ENCODE results near the gene RBM19.
"Not testable (repeated sequence)": the region's sequence is repeated elsewhere in the genome, so short reads cannot be mapped to it uniquely, and the experiment has no call there.

Gene RBM19, protein sequence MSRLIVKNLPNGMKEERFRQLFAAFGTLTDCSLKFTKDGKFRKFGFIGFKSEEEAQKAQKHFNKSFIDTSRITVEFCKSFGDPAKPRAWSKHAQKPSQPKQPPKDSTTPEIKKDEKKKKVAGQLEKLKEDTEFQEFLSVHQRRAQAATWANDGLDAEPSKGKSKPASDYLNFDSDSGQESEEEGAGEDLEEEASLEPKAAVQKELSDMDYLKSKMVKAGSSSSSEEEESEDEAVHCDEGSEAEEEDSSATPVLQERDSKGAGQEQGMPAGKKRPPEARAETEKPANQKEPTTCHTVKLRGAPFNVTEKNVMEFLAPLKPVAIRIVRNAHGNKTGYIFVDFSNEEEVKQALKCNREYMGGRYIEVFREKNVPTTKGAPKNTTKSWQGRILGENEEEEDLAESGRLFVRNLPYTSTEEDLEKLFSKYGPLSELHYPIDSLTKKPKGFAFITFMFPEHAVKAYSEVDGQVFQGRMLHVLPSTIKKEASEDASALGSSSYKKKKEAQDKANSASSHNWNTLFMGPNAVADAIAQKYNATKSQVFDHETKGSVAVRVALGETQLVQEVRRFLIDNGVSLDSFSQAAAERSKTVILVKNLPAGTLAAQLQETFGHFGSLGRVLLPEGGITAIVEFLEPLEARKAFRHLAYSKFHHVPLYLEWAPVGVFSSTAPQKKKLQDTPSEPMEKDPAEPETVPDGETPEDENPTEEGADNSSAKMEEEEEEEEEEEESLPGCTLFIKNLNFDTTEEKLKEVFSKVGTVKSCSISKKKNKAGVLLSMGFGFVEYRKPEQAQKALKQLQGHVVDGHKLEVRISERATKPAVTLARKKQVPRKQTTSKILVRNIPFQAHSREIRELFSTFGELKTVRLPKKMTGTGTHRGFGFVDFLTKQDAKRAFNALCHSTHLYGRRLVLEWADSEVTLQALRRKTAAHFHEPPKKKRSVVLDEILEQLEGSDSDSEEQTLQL

DNA sequence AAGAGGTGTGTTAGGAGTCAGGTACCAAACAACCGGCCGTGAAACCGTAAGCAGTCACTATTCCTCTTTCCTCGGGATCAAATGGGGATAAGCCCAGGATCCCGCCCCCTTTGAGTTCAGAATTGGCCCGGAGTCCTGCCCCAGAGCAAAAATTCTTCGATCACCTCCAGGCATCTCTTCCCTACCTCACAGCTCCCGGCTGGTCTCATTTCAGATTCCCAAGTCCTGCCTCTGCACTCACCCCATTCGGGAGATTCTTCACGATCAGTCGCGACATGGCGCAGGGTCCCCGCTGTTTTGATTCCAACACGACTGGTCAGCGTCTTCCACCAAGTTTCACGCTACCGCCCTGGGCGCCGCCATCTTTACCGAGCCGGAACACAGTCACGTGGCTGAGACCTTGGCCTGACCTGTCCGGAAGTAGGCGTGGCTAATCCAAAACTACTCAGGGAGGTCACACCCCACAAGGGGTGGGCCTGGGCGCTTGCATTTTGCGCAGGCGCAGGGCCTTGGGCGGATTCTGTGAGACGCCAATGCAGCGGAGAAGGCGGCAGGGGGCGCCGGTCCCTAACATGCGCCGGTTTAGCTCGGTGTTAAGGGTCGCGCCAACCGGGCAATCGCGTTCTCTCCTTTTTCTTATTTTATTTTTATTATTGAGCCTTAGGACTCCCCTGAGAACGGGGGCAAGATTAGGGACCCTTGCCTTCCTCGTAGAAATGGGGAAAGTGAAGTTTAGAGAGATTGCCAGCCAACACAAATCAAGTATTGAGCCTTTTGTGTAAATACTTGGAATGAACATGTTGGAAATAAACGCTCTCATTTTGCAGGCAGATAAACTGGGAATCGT, at the start of gene RBM19:
TSS of gene RBM19 (minus strand) at position 375 of the 847 bp plus-strand sequence. CDS start at position 277, 98 bp downstream.
- H3K36me3 Mint-ChIP-seq = peaks cover 8% of the 10 kb centered on the region
- peaks cover 55% of the 10 kb centered on the region for H3K4me1 Mint-ChIP-seq (ENCODE audit: low read depth)
- H3K9me3 Mint-ChIP-seq (ENCODE audit: low read depth) = no peaks in the 10 kb centered on the region
- H3K27ac Mint-ChIP-seq = peak within 1 kb of the TSS; percentile 98
- H3K27me3 Mint-ChIP-seq = no peaks in the 10 kb centered on the region
- peak within 1 kb of the TSS; percentile 99 for H3K4me3 Mint-ChIP-seq

DNA sequence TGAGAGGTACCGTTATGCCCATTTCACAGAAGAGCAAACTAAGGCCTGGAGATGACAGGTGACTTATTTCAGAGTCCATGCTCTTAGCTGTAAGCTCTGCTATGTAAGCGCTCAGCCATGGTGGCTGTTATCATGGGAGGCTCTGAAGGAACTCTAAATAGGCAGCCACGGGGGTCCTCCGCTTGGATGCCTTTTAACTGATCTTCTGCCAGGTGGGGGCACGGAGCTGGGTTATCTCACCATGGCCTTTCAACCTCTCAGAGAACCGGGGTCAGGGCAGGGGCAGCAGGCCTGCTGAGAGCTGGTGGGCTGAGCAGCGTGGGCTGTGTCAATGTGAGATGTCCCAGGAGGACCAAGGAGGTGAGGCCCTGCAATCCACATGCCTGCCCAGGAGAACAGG, 49.7 kb upstream of the RBM19 start:
- Mint-ChIP-seq H3K27me3 (no peaks in the 10 kb centered on the region), H3K36me3 (no peaks in the 10 kb centered on the region), H3K4me1 (ENCODE audit: low read depth) (no peaks in the 10 kb centered on the region), H3K4me3 (no peak overlapping the region), H3K27ac (no peak overlapping the region), H3K9me3 (ENCODE audit: low read depth) (no peaks in the 10 kb centered on the region)

DNA sequence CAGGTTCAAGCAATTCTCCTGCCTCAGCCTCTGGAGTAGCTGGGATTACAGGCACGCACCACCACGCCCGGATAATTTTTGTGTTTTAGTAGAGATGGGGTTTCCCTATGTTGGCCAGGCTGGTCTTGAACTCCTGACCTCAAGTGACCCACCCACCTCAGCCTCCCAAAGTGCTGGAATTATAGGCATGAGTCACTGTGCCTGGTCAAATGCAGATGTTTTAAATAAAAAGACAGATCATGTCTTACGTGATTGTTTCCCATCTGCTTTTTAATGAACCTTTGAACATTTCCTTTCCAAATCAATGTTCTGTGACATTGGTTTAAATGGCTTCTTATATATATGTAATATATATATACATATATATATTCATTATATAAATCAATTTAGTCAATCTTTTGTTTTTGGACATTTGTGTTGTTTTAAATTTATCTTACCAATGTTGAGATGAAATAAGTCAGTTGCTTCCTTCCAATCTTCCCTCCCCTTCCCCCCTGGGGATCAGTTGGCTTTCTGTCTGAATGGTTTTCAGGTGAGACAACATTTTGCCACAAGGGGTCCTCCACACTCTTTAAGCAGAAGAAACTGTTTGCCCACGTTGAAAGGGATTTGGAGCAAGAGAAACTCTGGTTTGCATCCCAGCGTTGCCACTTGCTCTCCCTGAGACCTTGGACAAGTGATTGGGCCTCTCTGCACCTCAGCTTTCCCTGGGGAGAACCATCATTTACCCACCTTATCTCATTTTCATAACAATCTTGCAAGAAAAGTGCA, 47.6 kb upstream of the RBM19 start:
- Mint-ChIP-seq H3K27me3 (peaks cover 9% of the 10 kb centered on the region), H3K36me3 (no peaks in the 10 kb centered on the region), H3K4me3 (no peak overlapping the region), H3K9me3 (ENCODE audit: low read depth) (no peaks in the 10 kb centered on the region), H3K27ac (no peak overlapping the region), H3K4me1 (ENCODE audit: low read depth) (no peaks in the 10 kb centered on the region)

DNA sequence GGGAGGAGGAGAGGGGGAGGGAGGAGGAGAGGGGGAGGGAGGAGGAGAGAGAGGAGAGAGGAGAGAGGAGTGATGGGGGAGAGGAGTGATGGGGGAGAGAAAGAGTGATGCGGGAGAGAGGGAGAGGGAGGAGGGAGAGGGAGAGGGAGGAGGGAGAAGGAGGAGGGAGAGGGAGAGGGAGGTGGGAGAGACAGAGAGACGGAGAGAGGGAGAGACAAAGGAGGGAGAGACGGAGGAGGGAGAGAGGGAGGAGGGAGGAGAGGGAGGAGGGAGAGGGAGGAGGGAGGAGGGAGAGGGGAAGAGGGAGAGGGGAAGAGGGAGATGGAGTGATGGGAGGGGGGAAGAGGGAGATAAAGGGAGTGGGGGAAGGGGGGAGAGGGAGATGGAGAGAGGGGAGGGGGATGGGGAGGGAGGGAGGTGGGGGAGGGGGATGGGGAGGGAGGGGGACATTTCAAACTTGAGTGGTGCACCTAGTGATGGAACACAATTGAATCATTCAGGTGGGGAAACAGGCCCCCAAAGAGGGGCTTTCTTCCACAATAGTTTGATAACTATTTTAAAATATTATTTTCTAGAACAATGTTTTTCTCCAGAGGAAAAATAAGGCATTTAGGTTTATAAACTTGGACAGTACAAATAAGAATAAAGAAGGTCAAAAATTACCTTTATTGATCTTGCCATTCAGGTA, 46.8 kb upstream of the RBM19 start:
- no peak overlapping the region for H3K27ac Mint-ChIP-seq
- H3K9me3 Mint-ChIP-seq (ENCODE audit: low read depth) = no peaks in the 10 kb centered on the region
- no peaks in the 10 kb centered on the region for H3K4me1 Mint-ChIP-seq (ENCODE audit: low read depth)
- peaks cover 10% of the 10 kb centered on the region for H3K27me3 Mint-ChIP-seq
- no peaks in the 10 kb centered on the region for H3K36me3 Mint-ChIP-seq
- H3K4me3 Mint-ChIP-seq = no peak overlapping the region

DNA sequence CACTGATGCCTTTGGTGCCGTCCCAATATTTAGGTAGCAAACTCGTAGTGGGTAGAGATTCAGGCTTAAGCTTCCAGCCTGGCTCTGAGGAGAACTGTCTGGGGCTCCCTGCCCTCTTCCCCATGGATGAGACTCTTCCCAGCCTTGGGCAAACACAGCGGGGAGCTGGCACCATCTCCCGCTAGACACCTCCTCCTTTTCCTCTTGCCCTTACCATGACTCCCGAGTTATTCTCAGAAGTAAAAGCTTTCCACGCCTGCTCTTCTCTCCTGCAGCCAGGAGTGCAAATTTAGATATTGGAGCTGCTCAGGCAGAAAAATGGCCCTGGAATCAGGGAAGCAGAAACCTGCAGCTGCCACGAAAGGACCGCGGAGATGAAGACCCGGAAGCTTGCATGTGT, 45.6 kb upstream of the RBM19 start:
- Mint-ChIP-seq H3K9me3 (ENCODE audit: low read depth) (no peaks in the 10 kb centered on the region), H3K36me3 (no peaks in the 10 kb centered on the region), H3K27ac (no peak overlapping the region), H3K4me3 (no peak overlapping the region), H3K4me1 (ENCODE audit: low read depth) (no peaks in the 10 kb centered on the region), H3K27me3 (peaks cover 10% of the 10 kb centered on the region)

DNA sequence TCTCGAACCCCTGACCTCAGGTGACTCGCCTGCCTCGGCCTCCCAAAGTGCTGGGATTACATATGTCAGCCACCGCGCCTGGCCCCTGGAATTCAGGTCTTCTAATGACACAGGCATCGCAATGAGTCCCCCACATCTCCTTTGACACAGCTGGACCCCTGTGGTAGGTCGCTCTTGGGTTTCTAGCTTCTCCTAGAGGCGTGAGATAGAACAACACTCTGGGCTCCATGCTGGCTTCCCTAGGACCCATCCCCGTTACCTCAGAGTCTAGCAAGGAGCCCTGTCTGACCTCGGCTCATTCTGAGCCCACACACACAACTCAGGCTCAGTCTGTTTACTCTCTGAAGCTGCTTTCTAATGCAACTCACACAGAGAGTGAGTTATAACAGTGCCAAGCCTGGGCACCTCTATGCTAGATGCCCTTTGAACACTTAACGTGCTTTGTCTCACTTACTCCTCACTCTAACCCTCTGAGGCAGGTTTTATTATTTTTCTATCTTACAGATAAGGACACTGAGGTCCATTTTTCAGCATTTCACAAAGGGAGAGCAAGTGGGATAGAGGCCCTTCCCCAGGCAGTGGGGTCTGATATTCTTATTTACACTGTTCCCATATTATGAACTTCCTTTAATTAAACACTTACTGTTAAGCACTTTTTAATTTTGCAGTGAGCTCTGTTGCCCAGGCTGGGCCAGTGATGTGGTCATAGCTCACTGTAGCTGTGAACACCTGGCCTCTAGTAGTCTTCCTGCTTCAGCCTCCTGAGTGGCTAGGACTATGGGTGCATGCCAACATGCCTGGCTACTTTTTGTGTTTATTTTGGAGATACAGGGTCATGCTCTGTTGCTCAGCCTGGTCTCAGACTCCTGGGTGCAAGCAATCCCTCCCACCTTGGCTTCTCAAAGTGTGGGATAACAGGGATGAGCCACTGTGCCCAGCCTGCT, 40.6 kb upstream of the RBM19 start:
- Mint-ChIP-seq H3K36me3 (no peaks in the 10 kb centered on the region), H3K4me1 (ENCODE audit: low read depth) (no peaks in the 10 kb centered on the region), H3K27ac (no peak overlapping the region), H3K9me3 (ENCODE audit: low read depth) (no peaks in the 10 kb centered on the region), H3K4me3 (no peak overlapping the region), H3K27me3 (peaks cover 10% of the 10 kb centered on the region)

DNA sequence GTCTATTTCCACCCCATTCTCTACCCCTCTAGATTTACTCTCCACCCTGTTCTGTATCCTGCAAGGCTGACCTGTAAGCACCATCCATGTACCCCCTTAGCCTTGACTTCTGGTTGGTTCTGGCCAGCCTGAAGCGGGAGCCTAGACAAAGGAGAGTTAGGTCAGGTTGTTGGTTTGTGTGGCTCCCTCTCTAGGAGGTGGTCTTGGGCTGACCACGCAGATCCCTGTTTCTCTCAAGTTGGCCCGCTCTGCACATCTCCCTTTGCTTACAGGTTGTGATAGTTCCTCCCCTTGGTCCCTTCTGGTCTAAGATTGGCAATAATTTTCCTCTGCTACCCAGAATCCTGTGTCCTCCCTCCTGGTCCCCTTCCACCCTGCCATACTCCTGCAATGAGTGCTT, 38.3 kb upstream of the RBM19 start:
- no peaks in the 10 kb centered on the region for H3K4me1 Mint-ChIP-seq (ENCODE audit: low read depth)
- H3K27me3 Mint-ChIP-seq = peaks cover 9% of the 10 kb centered on the region
- no peaks in the 10 kb centered on the region for H3K9me3 Mint-ChIP-seq (ENCODE audit: low read depth)
- H3K4me3 Mint-ChIP-seq = no peak overlapping the region
- H3K27ac Mint-ChIP-seq = no peak overlapping the region
- H3K36me3 Mint-ChIP-seq = no peaks in the 10 kb centered on the region

DNA sequence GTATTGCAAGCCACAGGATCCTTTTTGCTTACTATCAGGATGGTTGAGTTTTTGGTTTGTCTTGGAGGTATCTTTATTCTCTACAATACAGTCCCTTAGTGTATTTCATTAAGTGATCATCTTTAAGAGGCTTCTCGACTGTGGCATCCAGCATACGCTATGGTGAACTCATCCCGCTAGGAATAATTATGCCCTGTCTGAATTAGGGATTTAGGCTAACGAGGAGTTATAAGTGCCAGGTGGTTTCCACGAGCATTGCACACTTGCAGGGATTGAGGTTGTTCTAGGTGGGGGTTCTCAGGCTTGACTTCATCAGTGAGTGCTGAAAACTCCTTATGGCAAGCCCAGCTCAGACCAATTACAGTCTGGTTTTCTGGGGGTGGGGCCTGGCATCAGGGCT, 37.2 kb upstream of the RBM19 start:
- Mint-ChIP-seq H3K27me3 (peaks cover 6% of the 10 kb centered on the region), H3K9me3 (ENCODE audit: low read depth) (no peaks in the 10 kb centered on the region), H3K36me3 (no peaks in the 10 kb centered on the region), H3K27ac (no peak overlapping the region), H3K4me3 (no peak overlapping the region), H3K4me1 (ENCODE audit: low read depth) (no peaks in the 10 kb centered on the region)

DNA sequence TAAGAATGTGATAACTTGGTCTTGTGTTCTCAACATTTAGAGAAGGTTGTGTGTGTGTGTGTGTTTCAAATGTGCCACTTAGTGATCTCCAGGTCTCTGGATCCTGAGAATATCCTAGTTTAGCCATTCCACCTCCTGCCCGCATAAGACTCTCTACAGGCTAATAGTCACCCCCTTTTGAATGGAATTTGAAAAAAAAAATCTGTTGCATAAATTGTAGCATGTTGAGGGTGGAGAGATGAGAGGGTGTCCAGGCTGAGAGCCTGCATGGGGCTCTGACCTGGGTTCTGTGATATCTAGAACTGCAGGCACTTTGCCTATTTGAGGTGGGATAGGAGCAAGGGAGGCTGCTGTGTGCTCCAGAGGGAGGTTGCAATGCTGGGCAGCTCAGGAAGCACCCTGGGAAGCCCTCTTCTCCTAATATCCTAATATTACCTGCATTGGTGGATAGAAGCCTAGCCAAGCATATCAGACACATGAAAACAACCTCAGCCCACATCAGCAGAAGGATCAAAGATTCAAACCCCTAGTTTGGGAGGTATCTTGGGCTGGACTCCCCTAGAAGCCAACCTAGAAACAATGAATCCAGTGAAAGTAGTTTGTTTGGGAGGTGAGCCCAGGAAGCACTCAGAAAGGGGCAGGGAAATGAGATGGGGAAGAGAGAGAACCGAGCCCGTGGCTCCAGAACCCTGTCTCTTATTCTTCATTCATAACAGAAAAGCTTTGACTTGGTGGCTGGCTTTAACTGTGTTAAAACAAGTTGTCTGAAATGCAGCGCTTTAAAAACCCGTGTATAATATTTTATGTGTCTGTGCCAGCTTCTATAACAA, 35.6 kb upstream of the RBM19 start:
- no peaks in the 10 kb centered on the region for H3K36me3 Mint-ChIP-seq
- H3K27me3 Mint-ChIP-seq = peaks cover 8% of the 10 kb centered on the region
- H3K9me3 Mint-ChIP-seq (ENCODE audit: low read depth) = no peaks in the 10 kb centered on the region
- H3K27ac Mint-ChIP-seq = no peak overlapping the region
- H3K4me1 Mint-ChIP-seq (ENCODE audit: low read depth) = no peaks in the 10 kb centered on the region
- H3K4me3 Mint-ChIP-seq = no peak overlapping the region

DNA sequence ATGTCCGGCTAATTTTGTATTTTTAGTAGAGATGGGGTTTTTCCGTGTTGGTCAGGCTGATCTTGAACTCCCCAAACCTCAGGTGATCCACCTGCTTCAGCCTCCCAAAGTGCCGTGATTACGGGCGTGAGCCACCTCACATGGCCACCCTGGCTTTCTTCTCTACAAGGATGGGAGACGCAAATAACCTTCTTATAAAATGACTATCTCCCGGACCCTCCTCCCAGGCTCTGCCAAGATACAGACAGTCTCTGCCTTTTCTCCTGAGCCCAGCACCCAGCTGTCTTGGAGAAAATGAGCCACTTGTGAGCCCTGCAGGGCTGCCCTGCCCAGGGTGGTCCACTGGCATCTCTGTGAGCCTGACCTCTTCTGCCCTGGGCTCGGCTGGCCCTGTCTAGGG, 34.7 kb upstream of the RBM19 start:
- Mint-ChIP-seq H3K4me1 (ENCODE audit: low read depth) (no peaks in the 10 kb centered on the region), H3K9me3 (ENCODE audit: low read depth) (no peaks in the 10 kb centered on the region), H3K27ac (no peak overlapping the region), H3K27me3 (peaks cover 11% of the 10 kb centered on the region), H3K36me3 (no peaks in the 10 kb centered on the region), H3K4me3 (no peak overlapping the region)

DNA sequence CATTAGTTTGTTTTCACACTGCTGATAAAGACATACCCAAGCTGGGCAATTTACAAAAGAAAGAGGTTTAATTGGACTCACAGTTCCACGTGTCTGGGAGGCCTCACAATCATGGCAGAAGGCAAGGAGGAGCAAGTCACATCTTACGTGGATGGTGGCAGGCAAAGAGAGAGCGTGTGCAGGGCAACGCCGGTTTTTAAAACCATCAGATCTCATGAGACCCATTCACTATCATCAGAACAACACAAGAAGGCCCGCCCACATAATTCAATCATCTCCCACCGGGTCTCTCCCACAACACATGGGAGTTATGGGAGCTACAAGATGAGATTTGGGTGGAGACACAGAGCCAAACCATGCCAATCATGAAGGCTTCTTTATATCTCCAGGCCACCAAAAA, 34.1 kb upstream of the RBM19 start:
- H3K27ac Mint-ChIP-seq; H3K36me3 Mint-ChIP-seq; H3K4me3 Mint-ChIP-seq; H3K4me1 Mint-ChIP-seq (ENCODE audit: low read depth); H3K9me3 Mint-ChIP-seq (ENCODE audit: low read depth): not testable (repeated sequence)
- peaks cover 11% of the 10 kb centered on the region for H3K27me3 Mint-ChIP-seq

DNA sequence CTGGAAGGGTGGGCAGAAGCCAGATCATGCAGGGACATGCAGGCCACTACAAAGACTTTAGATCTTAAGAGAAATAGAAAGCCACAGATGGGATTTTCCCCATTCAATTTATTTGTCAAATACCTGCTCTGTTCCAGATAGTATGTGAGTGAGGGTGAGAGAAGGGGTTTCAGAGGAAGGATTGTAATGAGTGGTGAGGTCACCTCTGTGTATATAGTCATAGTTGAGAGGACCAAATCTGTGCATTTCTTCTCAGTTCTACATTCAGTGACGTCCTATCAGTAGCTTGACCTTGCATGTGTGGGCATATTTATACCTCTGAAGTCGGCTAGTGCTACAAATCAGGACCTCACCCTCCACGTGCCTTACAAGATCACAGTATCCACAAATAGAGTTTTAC, 31.2 kb upstream of the RBM19 start:
- H3K4me1 Mint-ChIP-seq (ENCODE audit: low read depth) = no peaks in the 10 kb centered on the region
- no peaks in the 10 kb centered on the region for H3K9me3 Mint-ChIP-seq (ENCODE audit: low read depth)
- H3K27ac Mint-ChIP-seq = no peak overlapping the region
- no peaks in the 10 kb centered on the region for H3K36me3 Mint-ChIP-seq
- H3K27me3 Mint-ChIP-seq = peaks cover 14% of the 10 kb centered on the region
- no peak overlapping the region for H3K4me3 Mint-ChIP-seq
